ENCODE measurements around the gene MED16.

DNA sequence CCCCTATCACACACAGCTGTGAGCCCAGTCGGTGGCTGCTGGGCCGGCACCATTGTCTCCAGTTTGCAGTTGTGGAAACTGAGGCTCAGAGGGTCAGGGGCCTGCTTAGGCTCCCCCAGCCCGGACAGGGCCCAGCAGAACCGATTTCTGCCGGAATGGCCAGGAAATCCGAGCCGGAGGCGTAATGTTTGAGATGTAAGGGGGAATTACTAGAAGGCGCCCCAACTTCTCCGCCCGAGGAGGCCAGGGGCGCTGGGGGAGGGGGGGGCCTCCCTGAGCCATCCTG lies 25.1 kb upstream of the MED16 start:
- no peak for TF ChIP-seq FOXP2 (optimal IDR thresholded peaks at IDR 0.05; ENCODE audit: borderline replicate concordance, extremely low read depth, extremely low read length, insufficient read depth)
- no peak for TF ChIP-seq POLR2AphosphoS5 (IDR thresholded peaks at IDR 0.05; ENCODE audit: low read depth, low read length)
- no peak for TF ChIP-seq TAF1 (IDR thresholded peaks at IDR 0.05; ENCODE audit: borderline replicate concordance, insufficient read depth, low read length)
- TF ChIP-seq, protein P1, sequence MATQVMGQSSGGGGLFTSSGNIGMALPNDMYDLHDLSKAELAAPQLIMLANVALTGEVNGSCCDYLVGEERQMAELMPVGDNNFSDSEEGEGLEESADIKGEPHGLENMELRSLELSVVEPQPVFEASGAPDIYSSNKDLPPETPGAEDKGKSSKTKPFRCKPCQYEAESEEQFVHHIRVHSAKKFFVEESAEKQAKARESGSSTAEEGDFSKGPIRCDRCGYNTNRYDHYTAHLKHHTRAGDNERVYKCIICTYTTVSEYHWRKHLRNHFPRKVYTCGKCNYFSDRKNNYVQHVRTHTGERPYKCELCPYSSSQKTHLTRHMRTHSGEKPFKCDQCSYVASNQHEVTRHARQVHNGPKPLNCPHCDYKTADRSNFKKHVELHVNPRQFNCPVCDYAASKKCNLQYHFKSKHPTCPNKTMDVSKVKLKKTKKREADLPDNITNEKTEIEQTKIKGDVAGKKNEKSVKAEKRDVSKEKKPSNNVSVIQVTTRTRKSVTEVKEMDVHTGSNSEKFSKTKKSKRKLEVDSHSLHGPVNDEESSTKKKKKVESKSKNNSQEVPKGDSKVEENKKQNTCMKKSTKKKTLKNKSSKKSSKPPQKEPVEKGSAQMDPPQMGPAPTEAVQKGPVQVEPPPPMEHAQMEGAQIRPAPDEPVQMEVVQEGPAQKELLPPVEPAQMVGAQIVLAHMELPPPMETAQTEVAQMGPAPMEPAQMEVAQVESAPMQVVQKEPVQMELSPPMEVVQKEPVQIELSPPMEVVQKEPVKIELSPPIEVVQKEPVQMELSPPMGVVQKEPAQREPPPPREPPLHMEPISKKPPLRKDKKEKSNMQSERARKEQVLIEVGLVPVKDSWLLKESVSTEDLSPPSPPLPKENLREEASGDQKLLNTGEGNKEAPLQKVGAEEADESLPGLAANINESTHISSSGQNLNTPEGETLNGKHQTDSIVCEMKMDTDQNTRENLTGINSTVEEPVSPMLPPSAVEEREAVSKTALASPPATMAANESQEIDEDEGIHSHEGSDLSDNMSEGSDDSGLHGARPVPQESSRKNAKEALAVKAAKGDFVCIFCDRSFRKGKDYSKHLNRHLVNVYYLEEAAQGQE (IDR thresholded peaks at IDR 0.05; ENCODE audit: insufficient read depth in 1 of 2, low read depth in 2 of 2, low read length in 2 of 2) = no peak
- no peak for TF ChIP-seq SIN3A (IDR thresholded peaks at IDR 0.05; ENCODE audit: borderline replicate concordance, insufficient read depth, low read length)

Measured in PFSK-1 (cell line).